HS-27A (cell line): ENCODE measurements around the gene ZNF316.

Experiments
- DNase-seq: peaks from one replicate; pipeline ENCODE4 v3.0.0-alpha.2; 2012; ENCODE audit warnings: low read depth, missing footprints

Gene ZNF316

GRCh38 chr7:6691609-6692106, 54.5 kb downstream of the ZNF316 start:
- no peak for DNase-seq

DNA sequence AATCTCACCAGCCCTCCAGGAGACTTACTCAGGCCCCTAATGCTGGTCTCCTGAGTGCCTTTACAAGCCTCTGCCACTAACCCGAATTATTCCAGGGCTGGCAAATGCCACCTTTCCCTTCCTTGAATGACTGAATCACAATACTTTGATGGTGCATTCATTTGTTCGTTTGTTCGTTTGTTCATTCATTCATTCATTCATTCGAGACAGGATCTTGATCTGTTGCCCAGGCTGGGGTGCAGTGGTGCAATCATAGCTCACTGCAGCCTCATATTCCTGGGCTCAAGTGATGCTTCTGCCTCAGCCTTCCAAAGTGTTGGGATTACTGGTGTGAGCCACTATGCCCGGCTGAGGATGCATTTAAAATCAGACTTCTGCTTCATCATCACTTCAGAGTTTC, 63.7 kb downstream of the ZNF316 start:
- DNase-seq: no peak

DNA sequence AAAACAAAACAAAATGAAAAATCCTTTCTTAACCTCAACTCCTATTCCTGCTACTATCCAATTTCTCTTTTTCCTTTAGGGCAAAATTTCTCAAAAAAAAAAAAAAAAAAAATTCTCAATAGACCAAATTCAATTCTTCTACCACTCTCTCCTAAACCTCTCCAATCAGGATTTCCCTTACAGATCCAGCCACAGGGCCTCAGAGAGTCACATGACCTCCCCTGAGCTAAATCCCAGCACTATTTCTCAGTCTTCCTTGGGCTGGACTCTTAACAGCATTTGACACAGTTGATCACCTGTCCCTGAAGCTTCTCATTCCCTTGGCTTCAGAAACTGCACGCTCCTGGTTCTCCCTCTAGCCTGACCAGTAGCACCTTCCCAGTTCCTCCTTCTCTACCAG, 64.7 kb downstream of the ZNF316 start:
- no peak for DNase-seq
